NCI-H1048 (cell line): ENCODE measurements around the gene MEA1.

Experiments used
- DNase-seq: peaks from one replicate; lab custom pipeline; 2025; lab: John Stamatoyannopoulos, UW

MEA1 gene

GRCh38 chr6:42970871-42971612 lies 42.7 kb downstream of the MEA1 start:
- DNase-seq: no peak

- no peak for DNase-seq
Observed at GRCh38 chr6:42969934-42970333, 43.8 kb downstream of the MEA1 start.

GRCh38 chr6:42969431-42969830 lies 44.3 kb downstream of the MEA1 start:
- no peak for DNase-seq

GRCh38 chr6:42968783-42969182 lies 45.0 kb downstream of the MEA1 start:
- DNase-seq: no peak

- DNase-seq: no peak
Observed at GRCh38 chr6:42968126-42968701, 45.5 kb downstream of the MEA1 start.

- DNase-seq: no peak
Observed at GRCh38 chr6:42967228-42967627, 46.5 kb downstream of the MEA1 start.

DNA sequence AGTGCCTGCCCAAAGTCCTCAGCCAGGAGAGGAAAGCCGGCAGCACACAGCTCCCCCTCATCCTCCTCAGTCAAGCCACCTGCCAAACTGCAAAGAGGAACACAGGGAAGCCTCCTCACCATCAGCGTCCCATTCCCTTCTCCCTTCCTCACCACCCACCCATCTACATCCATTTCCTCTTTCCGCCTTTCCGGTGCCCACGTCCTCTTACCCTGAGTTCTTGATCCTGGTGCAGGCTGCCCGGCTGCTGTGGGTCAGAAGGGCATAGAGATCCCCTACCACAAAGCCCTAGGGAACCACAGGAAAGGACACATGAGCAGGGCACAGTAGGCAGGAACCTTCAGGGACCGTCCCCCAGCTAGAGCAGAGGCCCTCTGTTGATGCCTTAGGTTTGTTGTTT lies 47.2 kb downstream of the MEA1 start:
- no peak for DNase-seq

GRCh38 chr6:42963855-42964605 lies 49.7 kb downstream of the MEA1 start:
- DNase-seq: no peak

GRCh38 chr6:42963179-42963854 lies 50.4 kb downstream of the MEA1 start:
- DNase-seq: no peak

- no peak for DNase-seq
Observed at GRCh38 chr6:42962502-42963178, 51.1 kb downstream of the MEA1 start.

- DNase-seq: no peak
Observed at GRCh38 chr6:42962096-42962495, 51.6 kb downstream of the MEA1 start.
